Aorta (tissue), 5 donors: ENCODE data around the gene IGFBPL1. TPM values are rescaled to one million over a fixed set of nuclear protein-coding genes. Genes with fewer than 3 reads are reported as not detected.
A peak's percentile ranks its signal among the peaks of the same experiment; 100 is the strongest.

ENCODE experiments used
- ATAC-seq: fragments of 200-7000 bp; cut with Tn5 transposase; one replicate; pipeline ENCODE4 v1.9.1; 2022; ENCODE audit warnings: moderate library complexity; ENCODE audit not compliant: low FRiP score
- DNase-seq, 2 donors: peaks; one replicate each; pipeline ENCODE4 v3.0.0-alpha.2; 2020
- H3K27ac ChIP-seq, 2 donors: one replicate each; pipeline ENCODE4 v1.5.1; 2013; ENCODE audit warnings: low read length in 2 of 2, mild to moderate bottlenecking in 2 of 2, moderate library complexity in 2 of 2, control low read depth in 1 of 2, inconsistent platforms in 1 of 2, low read depth in 1 of 2
- H3K27me3 ChIP-seq, 2 donors: one replicate each; pipeline ENCODE4 v1.6.1; 2013; ENCODE audit warnings: control low read depth in 1 of 2, low read length in 1 of 2, mild to moderate bottlenecking in 1 of 2, moderate library complexity in 1 of 2; ENCODE audit not compliant: insufficient read depth in 2 of 2, control insufficient read depth in 1 of 2
- H3K36me3 ChIP-seq, 2 donors: one replicate each; pipeline ENCODE4 v1.6.1; 2013; ENCODE audit warnings: control low read depth in 1 of 2, low read length in 1 of 2, mild to moderate bottlenecking in 1 of 2; ENCODE audit not compliant: insufficient read depth in 2 of 2, control insufficient read depth in 1 of 2
- H3K4me1 ChIP-seq, 2 donors: one replicate each; pipeline ENCODE4 v1.6.1; 2013; ENCODE audit warnings: low read length in 2 of 2, control low read depth in 1 of 2, mild to moderate bottlenecking in 1 of 2, moderate library complexity in 1 of 2; ENCODE audit not compliant: insufficient read depth in 2 of 2, control insufficient read depth in 1 of 2
- H3K4me3 ChIP-seq, 2 donors: one replicate each; pipeline ENCODE4 v1.5.1; 2013; ENCODE audit warnings: low read length in 2 of 2, control low read depth in 1 of 2, mild to moderate bottlenecking in 1 of 2
- H3K9me3 ChIP-seq: one replicate; pipeline ENCODE4 v1.6.1; 2013; ENCODE audit warnings: mild to moderate bottlenecking, low read length; ENCODE audit not compliant: control insufficient read depth
- whole genome bisulfite sequencing, 2 donors: extraction: QIAGEN DNeasy Blood & Tissue Kit; methylation state at CpG; one replicate each; pipeline ENCODE4 v1.1.7; 2013; 5-methylcytosine and 5-hydroxymethylcytosine counted together
- intact Hi-C, 2 donors: fragments of 100-400 bp; cut with DNase I; formaldehyde crosslinking; loops; one replicate each; pipeline versions ENCODE4 v1.14.2 to v1.15.0; 2022
- polyA plus RNA-seq, 2 donors: library from polyadenylated mRNA; stranded (reverse); fragments of 200-250 nt; gene quantifications; one replicate each; pipeline ENCODE4 v1.2.3, GENCODE V29; 2013
- total RNA-seq, 2 donors: library from RNA; stranded (reverse); fragmentation: NEBNext Ultra II Directional; extraction: Animal tissue kit (Norgen Biotek cat#: 25700); gene quantifications; one replicate each; pipeline ENCODE4 v1.2.1, GENCODE V29; 2021
- donor health status: healthy with polysubstance abuse.
- donor health status: Bipolar disorder and iron deficiency.
- donor health status: DM: no; HTN: no; CAD: no.
- donor health status: DM: no; HTN: no; CAD: no.
- donor health status: DM: yes; HTN: yes; CAD: no.

The IGFBPL1 gene
- total and polyA plus RNA-seq, 4 donors: 0.72 to 27.8 (median 3.9) TPM

GRCh38 chr9:38389313-38389712 is 34.9 kb downstream of the IGFBPL1 start:
- intact Hi-C loops: no loop called here
- no peak for DNase-seq
- Histone ChIP-seq H3K27ac (peak overlapping the region; percentile 84 to 99), H3K4me1 (no peaks in the 10 kb centered on the region), H3K4me3 (no peak overlapping the region), H3K36me3 (no peaks in the 10 kb centered on the region), H3K9me3 (no peaks in the 10 kb centered on the region), H3K27me3 (no peaks in the 10 kb centered on the region)
- 2 to 5% methylated on average over 4 of the region's 4 CpGs for WGBS, 2 donors
- no peak for ATAC-seq

- 34 to 38% methylated on average over 7 of the region's 7 CpGs for WGBS, 2 donors
- H3K36me3 ChIP-seq: no peaks in the 10 kb centered on the region
- intact Hi-C loops: no loop called here
- no peaks in the 10 kb centered on the region for H3K27me3 ChIP-seq
- H3K27ac ChIP-seq: peak overlapping the region; percentile 84 to 97
- ATAC-seq (peak; percentile 63), DNase-seq (peak in 1 of 2 donors; percentile 81)
- no peak overlapping the region for H3K4me3 ChIP-seq
- H3K4me1 ChIP-seq: no peaks in the 10 kb centered on the region
- no peaks in the 10 kb centered on the region for H3K9me3 ChIP-seq
Measured at GRCh38 chr9:38388283-38389223, 35.7 kb downstream of the IGFBPL1 start.

DNA sequence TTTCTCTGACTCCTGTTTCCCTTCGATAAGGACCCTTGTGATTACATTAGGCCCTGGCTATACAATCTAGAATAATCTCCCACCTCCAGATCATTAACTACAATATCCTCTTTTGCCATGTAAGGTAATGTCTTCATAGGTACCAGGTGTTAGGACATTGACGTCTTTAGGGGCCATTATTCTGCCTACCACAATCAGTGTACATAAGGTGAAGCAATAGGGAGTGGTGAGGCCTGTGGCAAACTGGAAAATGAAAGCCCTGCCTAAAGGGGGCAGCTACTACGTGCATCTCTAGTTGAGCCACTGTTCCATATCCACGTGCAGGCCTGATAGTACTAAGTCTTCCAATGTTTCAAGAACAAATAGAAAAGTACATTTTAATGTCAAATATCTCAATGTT is 36.5 kb downstream of the IGFBPL1 start:
- Histone ChIP-seq H3K9me3 (no peaks in the 10 kb centered on the region), H3K27me3 (no peaks in the 10 kb centered on the region), H3K4me3 (no peak overlapping the region), H3K27ac (peak overlapping the region; percentile 84 to 97), H3K4me1 (no peaks in the 10 kb centered on the region), H3K36me3 (no peaks in the 10 kb centered on the region)
- intact Hi-C loops: no loop called here
- DNase-seq (no peak), ATAC-seq (no peak)
- 93 to 96% methylated on average over 4 of the region's 4 CpGs for WGBS, 2 donors

DNA sequence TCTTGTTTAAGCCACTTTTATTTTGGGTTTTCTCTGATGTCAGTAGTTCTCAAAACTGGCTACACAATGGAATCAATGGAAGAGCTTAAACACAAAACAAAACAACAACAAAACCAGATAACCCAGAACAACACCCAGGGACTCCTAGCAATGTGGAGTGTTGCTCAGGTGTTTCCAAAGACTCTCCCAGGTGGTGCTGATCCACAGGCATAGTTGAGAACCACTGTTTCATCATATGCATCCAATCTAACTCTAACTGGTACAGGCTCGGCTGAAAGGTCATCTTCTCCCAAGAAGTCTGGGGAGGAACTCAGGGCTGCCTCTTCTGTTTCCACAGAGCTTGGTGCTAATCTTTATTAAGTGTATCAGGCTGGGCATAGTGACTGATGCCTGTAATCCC is 37.2 kb downstream of the IGFBPL1 start:
- Histone ChIP-seq H3K4me1 (no peaks in the 10 kb centered on the region), H3K9me3 (no peaks in the 10 kb centered on the region), H3K4me3 (no peak overlapping the region), H3K27me3 (no peaks in the 10 kb centered on the region), H3K27ac (peak overlapping the region; percentile 19 to 79), H3K36me3 (no peaks in the 10 kb centered on the region)
- no peak for DNase-seq
- WGBS, 2 donors: 42 to 91% methylated on average over 1 of the region's 1 CpG
- intact Hi-C loops: no loop called here
- no peak for ATAC-seq

GRCh38 chr9:38386319-38386895 is 37.8 kb downstream of the IGFBPL1 start:
- DNase-seq (no peak), ATAC-seq (no peak)

DNA sequence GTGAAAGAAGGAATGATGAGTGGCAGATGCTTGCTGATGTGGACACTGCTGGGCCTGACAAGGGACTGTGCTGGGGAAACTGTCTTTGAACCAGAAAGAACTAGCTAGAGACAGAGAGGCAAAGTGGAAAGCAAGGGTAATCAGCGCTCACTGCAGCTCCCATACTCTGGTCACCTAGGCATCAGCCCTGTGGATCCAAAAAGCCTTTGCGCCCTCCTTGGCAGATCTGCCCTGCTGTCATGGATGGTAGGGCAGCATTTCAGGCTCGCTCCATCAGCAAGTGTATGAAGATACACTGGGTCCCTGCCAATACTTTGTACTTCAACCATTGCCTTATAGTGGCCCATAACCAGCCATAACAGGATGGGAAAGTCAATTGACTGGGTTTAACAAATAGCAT is 38.4 kb downstream of the IGFBPL1 start:
- Histone ChIP-seq H3K4me1 (no peaks in the 10 kb centered on the region), H3K9me3 (no peaks in the 10 kb centered on the region), H3K27ac (peak overlapping the region; percentile 98 to 99), H3K4me3 (no peak overlapping the region), H3K27me3 (no peaks in the 10 kb centered on the region), H3K36me3 (no peaks in the 10 kb centered on the region)
- peak in 1 of 2 donors; percentile 27 for DNase-seq
- intact Hi-C loops: no loop called here
- 96 to 100% methylated on average over 3 of the region's 3 CpGs for WGBS, 2 donors
- no peak for ATAC-seq

More at GRCh38 chr9:38386319-38386895, 37.8 kb downstream of the IGFBPL1 start:
- 91 to 93% methylated on average over 4 of the region's 4 CpGs for WGBS, 2 donors
- no peaks in the 10 kb centered on the region for H3K4me1 ChIP-seq
- no peaks in the 10 kb centered on the region for H3K27me3 ChIP-seq
- H3K9me3 ChIP-seq: no peaks in the 10 kb centered on the region
- no peaks in the 10 kb centered on the region for H3K36me3 ChIP-seq
- intact Hi-C loops: no loop called here
- no peak overlapping the region for H3K4me3 ChIP-seq
- peak overlapping the region; percentile 28 to 99 for H3K27ac ChIP-seq

DNA sequence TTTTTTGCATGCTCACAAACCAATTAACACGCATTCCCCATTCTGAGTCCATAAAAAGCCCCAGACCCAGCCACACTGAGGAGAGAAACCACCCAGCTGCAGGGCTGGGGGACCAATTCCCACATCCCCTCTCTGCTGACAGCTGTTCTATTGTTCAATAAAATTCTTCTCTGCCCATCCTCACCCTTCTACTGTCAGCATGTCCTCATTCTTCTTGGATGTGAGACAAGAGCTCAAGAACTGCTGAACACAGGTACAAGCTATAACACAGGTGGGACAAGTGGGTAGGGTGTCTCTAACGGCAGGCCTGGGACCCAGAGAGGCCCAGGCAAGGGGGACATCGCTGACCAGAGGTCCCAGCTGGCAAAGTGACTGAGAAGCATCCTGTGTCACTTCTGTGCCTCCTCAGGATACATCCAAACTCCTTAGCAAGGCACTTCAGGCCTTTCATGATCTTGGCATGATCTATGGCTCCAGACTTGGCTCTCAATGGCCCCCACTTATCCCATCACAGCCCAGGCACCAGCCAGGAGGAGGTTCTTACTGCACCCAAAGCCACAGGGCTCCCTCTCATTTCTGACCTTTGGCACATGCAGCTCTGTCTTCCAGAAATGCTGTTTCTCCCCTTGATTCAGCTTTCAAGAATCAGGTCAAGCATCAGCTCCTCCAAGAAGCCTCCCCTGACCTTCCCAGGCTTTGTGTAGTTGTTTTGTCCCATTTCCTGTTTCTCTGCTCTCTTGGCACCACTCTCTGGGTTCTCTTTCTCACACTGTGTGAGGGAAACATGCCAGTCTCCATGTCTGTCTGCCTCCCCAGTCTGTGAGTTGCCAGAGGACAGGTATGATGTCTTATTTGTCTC is 39.0 kb downstream of the IGFBPL1 start:
- peak overlapping the region; percentile 98 to 99 for H3K27ac ChIP-seq
- DNase-seq: no peak
- no peaks in the 10 kb centered on the region for H3K9me3 ChIP-seq
- H3K4me3 ChIP-seq: no peak overlapping the region
- WGBS, 2 donors: 89 to 95% methylated on average over 3 of the region's 3 CpGs
- H3K27me3 ChIP-seq: no peaks in the 10 kb centered on the region
- ATAC-seq: no peak
- H3K4me1 ChIP-seq: no peaks in the 10 kb centered on the region
- intact Hi-C loops: no loop called here
- H3K36me3 ChIP-seq: no peaks in the 10 kb centered on the region

- Histone ChIP-seq H3K27me3 (no peaks in the 10 kb centered on the region), H3K36me3 (no peaks in the 10 kb centered on the region), H3K4me1 (peaks cover 0 to 4% of the 10 kb centered on the region in 2 donors), H3K9me3 (no peaks in the 10 kb centered on the region), H3K27ac (peak overlapping the region; percentile 93 to 99), H3K4me3 (no peak overlapping the region)
- DNase-seq (peak in 1 of 2 donors; percentile 32), ATAC-seq (no peak)
- intact Hi-C loops: no loop called here
- WGBS, 2 donors: 93 to 99% methylated on average over 8 of the region's 8 CpGs
Measured at GRCh38 chr9:38382141-38382540, 42.1 kb downstream of the IGFBPL1 start.
